GM12864 (cell line): Measurements from ENCODE around the gene GRIA1.

Source experiments
- DNase-seq: peaks from one replicate; pipeline ENCODE4 v3.0.0-alpha.2; 2011; ENCODE audit warnings: low read depth
- H3K4me3 ChIP-seq: 2 replicates; pipeline ENCODE4 v1.5.1; 2011; ENCODE audit warnings: mild to moderate bottlenecking, low read depth, low read length, control low read depth
- TF ChIP-seq, protein P1 (sequence below): IDR thresholded peaks from 2 replicates; pipeline ENCODE4 v1.5.1; 2011; ENCODE audit warnings: low read depth, mild to moderate bottlenecking, moderate library complexity, low read length, control low read depth, inconsistent platforms; ENCODE audit errors: missing control alignments

The GRIA1 gene

GRCh38 chr5:153513156-153513555, 22.7 kb downstream of the GRIA1 start:
- no peak for DNase-seq
- no peak overlapping the region for H3K4me3 ChIP-seq
- TF ChIP-seq, protein P1, sequence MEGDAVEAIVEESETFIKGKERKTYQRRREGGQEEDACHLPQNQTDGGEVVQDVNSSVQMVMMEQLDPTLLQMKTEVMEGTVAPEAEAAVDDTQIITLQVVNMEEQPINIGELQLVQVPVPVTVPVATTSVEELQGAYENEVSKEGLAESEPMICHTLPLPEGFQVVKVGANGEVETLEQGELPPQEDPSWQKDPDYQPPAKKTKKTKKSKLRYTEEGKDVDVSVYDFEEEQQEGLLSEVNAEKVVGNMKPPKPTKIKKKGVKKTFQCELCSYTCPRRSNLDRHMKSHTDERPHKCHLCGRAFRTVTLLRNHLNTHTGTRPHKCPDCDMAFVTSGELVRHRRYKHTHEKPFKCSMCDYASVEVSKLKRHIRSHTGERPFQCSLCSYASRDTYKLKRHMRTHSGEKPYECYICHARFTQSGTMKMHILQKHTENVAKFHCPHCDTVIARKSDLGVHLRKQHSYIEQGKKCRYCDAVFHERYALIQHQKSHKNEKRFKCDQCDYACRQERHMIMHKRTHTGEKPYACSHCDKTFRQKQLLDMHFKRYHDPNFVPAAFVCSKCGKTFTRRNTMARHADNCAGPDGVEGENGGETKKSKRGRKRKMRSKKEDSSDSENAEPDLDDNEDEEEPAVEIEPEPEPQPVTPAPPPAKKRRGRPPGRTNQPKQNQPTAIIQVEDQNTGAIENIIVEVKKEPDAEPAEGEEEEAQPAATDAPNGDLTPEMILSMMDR, result no peak

DNA sequence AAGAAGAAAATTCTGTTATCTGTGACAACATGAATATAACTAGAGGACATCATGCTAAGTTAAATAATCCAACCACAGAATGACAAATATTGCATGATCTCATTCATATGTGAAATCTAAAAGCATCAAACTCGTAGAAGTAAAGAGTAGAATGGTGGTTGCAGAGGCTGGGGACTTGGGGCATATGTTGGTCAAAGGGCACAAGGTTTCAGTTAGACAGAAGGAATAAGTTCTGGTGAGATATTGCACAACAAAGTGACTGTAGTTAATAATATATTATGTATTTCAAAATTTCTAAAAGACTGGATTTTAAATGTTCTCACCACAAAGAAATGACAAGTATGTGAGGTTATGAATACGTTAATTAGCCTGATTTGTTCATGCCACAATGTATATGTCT, 24.8 kb downstream of the GRIA1 start:
- no peak for DNase-seq
- no peak overlapping the region for H3K4me3 ChIP-seq
- TF ChIP-seq, protein P1, result no peak

DNA sequence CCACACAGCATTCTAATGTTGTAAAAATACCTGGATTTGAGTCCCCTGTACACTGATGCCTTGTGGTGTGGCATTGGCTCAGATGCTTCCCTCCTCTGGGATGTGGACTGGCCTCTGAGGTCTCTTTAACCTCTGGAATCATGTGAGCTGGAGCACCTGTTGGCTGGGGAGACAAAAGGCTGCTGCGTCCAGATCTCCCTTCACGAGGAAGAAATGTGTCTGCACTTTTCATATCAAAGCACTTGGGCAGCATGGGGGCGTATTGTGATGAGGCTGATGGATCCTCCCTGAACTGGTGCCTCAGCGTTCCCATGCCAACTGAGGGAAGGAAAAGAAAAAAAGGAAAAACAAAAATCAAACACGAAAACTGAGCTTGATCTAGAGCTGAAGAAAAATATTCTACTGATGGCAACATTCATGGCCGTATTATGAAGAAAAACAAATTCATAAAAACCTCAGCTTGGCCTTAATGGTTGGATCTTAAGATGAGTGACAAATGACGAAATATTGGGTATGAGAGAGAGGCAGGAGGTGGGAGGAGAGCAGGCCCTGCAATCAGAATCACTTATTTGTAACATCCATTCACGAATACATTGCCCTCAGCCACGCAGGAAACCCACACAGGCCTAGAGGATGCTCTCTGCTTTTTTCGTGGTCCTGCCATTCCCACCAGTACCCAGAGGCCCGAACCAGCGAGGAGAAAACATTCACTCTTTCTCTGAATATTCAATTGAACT, 26.2 kb downstream of the GRIA1 start:
- TF ChIP-seq, protein P1, result no peak
- DNase-seq, result no peak

GRCh38 chr5:153517241-153517611, 26.8 kb downstream of the GRIA1 start:
- DNase-seq, result no peak
- TF ChIP-seq, protein P1, result no peak
- no peak overlapping the region for H3K4me3 ChIP-seq

More for the DNA sequence above, 26.2 kb downstream of the GRIA1 start:
- no peak overlapping the region for H3K4me3 ChIP-seq

GRCh38 chr5:153520137-153520536, 29.7 kb downstream of the GRIA1 start:
- TF ChIP-seq, protein P1, result no peak
- H3K4me3 ChIP-seq, result no peak overlapping the region
- no peak for DNase-seq

GRCh38 chr5:153520952-153521351, 30.5 kb downstream of the GRIA1 start:
- DNase-seq, result no peak
- no peak overlapping the region for H3K4me3 ChIP-seq
- TF ChIP-seq, protein P1, result no peak

- DNase-seq, result no peak
- H3K4me3 ChIP-seq, result no peak overlapping the region
- TF ChIP-seq, protein P1, result no peak
Observed at GRCh38 chr5:153523211-153523610, 32.7 kb downstream of the GRIA1 start.
